Mucosa of stomach (tissue), 1 donor: ENCODE data around the gene KCNQ1.

Experiments used
- H3K27me3 ChIP-seq: one replicate; pipeline ENCODE4 v1.7.0; 2013; ENCODE audit warnings: mild to moderate bottlenecking, low read length; ENCODE audit not compliant: control insufficient read depth, insufficient read depth
- H3K36me3 ChIP-seq: one replicate; pipeline ENCODE4 v1.7.0; 2013; ENCODE audit warnings: low read length; ENCODE audit not compliant: control insufficient read depth, insufficient read depth
- H3K4me1 ChIP-seq: one replicate; pipeline ENCODE4 v1.7.0; 2013; ENCODE audit warnings: mild to moderate bottlenecking, low read length; ENCODE audit not compliant: control insufficient read depth, insufficient read depth
- H3K4me3 ChIP-seq: one replicate; pipeline ENCODE4 v1.7.0; 2013; ENCODE audit warnings: low read length
- H3K9ac ChIP-seq: one replicate; pipeline ENCODE4 v1.7.0; 2013; ENCODE audit warnings: mild to moderate bottlenecking, low read length, moderate library complexity
- H3K9me3 ChIP-seq: one replicate; pipeline ENCODE4 v1.7.0; 2013; ENCODE audit warnings: mild to moderate bottlenecking, low read length, moderate library complexity; ENCODE audit not compliant: control insufficient read depth
- donor health status: Pancreatic carcinoma.

Gene KCNQ1

GRCh38 chr11:2422461-2423156 lies 22.2 kb upstream of the KCNQ1 start:
- no peaks in the 10 kb centered on the region for H3K9me3 ChIP-seq
- H3K4me3 ChIP-seq: no peak overlapping the region
- H3K27me3 ChIP-seq: peaks cover 7% of the 10 kb centered on the region
- H3K36me3 ChIP-seq: no peaks in the 10 kb centered on the region
- H3K4me1 ChIP-seq: peaks cover 19% of the 10 kb centered on the region
- H3K9ac ChIP-seq: no peak overlapping the region

- H3K4me3 ChIP-seq: no peak overlapping the region
- H3K9ac ChIP-seq: no peak overlapping the region
- H3K36me3 ChIP-seq: no peaks in the 10 kb centered on the region
- peaks cover 20% of the 10 kb centered on the region for H3K4me1 ChIP-seq
- H3K9me3 ChIP-seq: no peaks in the 10 kb centered on the region
- peaks cover 7% of the 10 kb centered on the region for H3K27me3 ChIP-seq
These were observed 21.4 kb upstream of the KCNQ1 start for GRCh38 chr11:2423157-2424025.

DNA sequence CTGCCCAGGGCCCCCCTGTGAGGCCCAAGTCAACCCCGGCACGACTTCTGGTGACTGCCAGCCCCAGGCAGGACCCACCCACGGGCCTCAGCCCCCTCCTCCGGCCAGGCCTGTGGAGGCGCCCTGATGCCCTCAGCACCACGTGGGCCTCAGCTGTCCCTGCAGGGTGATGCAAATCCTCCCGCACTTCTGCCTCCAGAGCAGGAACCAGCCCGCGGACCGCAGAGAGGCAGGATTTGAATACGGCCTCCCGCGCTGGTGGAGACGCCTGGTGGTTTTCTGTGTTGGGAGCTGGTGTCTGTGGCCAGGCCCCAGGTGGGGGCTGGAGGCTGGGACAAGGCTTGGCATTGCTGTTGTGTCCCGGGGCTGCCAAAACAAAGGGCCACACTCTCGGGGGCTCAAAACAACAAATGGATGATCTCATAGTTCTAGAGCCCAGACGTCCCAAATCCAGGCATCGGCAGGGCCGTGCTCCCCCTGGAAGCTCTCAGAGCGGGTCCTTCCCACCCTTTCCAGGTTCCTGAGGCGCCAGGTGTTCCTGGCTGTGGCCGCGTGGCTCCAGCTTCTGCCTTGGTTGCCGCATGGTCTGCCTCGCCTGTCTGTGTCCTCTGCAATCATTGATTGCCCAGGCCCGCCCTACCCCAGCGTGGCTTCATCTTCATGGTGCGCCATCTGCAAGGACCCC lies 19.9 kb upstream of the KCNQ1 start:
- H3K9me3 ChIP-seq: no peaks in the 10 kb centered on the region
- H3K4me1 ChIP-seq: peaks cover 20% of the 10 kb centered on the region
- H3K4me3 ChIP-seq: no peak overlapping the region
- no peaks in the 10 kb centered on the region for H3K36me3 ChIP-seq
- H3K9ac ChIP-seq: no peak overlapping the region
- peaks cover 7% of the 10 kb centered on the region for H3K27me3 ChIP-seq

GRCh38 chr11:2425506-2425905 lies 19.3 kb upstream of the KCNQ1 start:
- peaks cover 19% of the 10 kb centered on the region for H3K4me1 ChIP-seq
- no peak overlapping the region for H3K4me3 ChIP-seq
- no peaks in the 10 kb centered on the region for H3K9me3 ChIP-seq
- no peak overlapping the region for H3K9ac ChIP-seq
- H3K36me3 ChIP-seq: no peaks in the 10 kb centered on the region
- H3K27me3 ChIP-seq: peaks cover 7% of the 10 kb centered on the region

DNA sequence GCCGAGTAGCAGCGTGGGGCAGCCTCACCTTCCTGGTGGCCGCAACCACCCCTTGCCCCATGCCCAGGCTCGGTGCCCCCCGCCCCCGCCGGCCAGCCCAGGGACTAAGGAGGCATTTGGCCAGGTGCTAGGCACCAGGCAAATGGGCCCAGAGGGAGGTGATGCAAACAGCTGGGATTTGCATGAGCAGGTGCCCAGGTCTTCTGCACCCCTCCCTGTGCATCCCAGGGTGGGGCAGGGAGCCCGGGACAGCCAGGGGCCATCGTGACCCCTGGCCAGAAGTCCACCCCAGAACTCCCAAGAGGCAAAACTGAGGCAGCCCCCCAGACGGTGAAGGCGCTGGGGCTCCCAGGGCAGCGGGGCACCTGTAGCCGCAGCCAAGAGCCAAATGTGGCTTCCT lies 18.6 kb upstream of the KCNQ1 start:
- H3K4me3 ChIP-seq: no peak overlapping the region
- H3K36me3 ChIP-seq: no peaks in the 10 kb centered on the region
- H3K9ac ChIP-seq: no peak overlapping the region
- peaks cover 2% of the 10 kb centered on the region for H3K27me3 ChIP-seq
- no peaks in the 10 kb centered on the region for H3K9me3 ChIP-seq
- H3K4me1 ChIP-seq: peaks cover 13% of the 10 kb centered on the region

- H3K4me1 ChIP-seq: peaks cover 13% of the 10 kb centered on the region
- no peak overlapping the region for H3K9ac ChIP-seq
- no peaks in the 10 kb centered on the region for H3K36me3 ChIP-seq
- no peak overlapping the region for H3K4me3 ChIP-seq
- H3K9me3 ChIP-seq: no peaks in the 10 kb centered on the region
- H3K27me3 ChIP-seq: no peaks in the 10 kb centered on the region
These were observed 17.8 kb upstream of the KCNQ1 start for GRCh38 chr11:2426826-2427521.

DNA sequence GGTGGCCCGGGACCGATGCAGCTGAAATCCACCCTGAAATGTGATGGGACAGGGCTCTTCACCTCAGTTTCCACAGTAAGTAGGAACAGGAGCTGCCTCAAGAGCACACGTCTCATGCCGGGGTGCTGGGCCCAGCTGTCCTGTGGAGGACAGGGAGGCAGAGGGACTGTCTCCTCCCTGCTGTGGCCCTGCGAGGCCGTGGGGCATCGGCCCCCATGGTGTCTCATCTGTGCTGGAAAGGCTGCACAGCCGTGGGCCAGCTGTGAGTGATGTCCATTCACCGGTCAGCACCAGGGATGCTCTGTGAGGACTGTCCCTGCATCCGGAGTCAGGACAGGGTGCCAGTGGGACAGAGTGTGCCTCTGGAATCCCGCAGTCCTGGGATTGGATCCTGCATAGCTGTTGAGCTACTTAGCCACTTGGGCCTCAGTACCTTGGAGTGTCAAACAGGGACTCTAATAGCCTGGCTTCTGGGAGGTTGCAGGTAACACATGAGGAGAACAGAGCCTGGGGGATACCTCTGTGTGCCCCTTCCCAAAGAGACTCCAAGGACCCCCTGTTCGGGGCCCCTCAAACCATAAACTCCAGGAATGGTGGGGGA lies 17.0 kb upstream of the KCNQ1 start:
- H3K27me3 ChIP-seq: no peaks in the 10 kb centered on the region
- no peak overlapping the region for H3K4me3 ChIP-seq
- peaks cover 13% of the 10 kb centered on the region for H3K4me1 ChIP-seq
- H3K36me3 ChIP-seq: no peaks in the 10 kb centered on the region
- no peak overlapping the region for H3K9ac ChIP-seq
- no peaks in the 10 kb centered on the region for H3K9me3 ChIP-seq

- Histone ChIP-seq H3K4me3 (no peak overlapping the region), H3K27me3 (no peaks in the 10 kb centered on the region), H3K9ac (no peak overlapping the region), H3K4me1 (peaks cover 13% of the 10 kb centered on the region), H3K36me3 (no peaks in the 10 kb centered on the region), H3K9me3 (no peaks in the 10 kb centered on the region)
These were observed 16.4 kb upstream of the KCNQ1 start for GRCh38 chr11:2428322-2428795.

DNA sequence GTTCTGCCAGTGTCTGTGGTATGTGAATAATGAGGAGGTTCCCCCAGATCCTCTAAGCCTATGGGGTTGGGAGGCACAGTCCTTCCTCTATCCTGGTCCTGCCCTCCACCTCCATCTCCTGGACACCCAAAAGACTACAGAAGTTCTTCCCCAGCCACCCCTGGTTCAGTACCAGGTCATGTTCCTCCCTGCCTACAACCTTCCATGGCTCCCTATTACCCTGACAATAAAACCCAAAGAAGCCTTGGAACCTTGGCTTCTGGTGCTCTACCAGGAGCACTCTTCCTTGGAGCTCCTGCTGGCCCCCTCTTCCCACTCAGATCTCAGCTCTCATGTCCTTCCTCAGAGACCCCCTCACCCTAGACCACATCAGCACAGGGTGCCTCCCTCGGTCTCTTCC lies 13.4 kb upstream of the KCNQ1 start:
- no peak overlapping the region for H3K4me3 ChIP-seq
- H3K27me3 ChIP-seq: no peaks in the 10 kb centered on the region
- no peak overlapping the region for H3K9ac ChIP-seq
- no peaks in the 10 kb centered on the region for H3K9me3 ChIP-seq
- H3K36me3 ChIP-seq: no peaks in the 10 kb centered on the region
- peaks cover 13% of the 10 kb centered on the region for H3K4me1 ChIP-seq

DNA sequence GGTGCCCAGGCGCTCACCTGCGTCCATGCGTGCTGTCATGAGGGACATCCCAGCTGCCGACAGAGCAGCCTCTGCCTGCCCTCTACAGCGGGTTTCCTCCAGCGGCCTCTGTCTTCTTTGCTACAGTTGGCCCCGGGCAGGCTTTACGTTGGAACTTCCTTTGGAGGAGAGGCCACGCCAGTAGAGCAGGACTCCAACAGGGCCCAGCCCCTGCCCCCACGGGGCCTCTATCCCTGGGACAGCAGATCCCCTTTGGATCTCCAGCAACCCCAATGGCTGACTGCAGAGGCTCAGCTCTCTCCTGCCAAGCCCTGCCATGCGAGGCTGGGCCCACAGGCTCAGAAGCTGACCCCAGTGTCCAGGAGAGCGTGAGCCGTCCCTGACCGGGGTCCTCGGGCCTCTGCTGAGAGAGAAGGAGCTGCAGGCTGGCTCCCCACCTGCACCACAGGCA lies 12.6 kb upstream of the KCNQ1 start:
- no peak overlapping the region for H3K4me3 ChIP-seq
- H3K27me3 ChIP-seq: peaks cover 3% of the 10 kb centered on the region
- peaks cover 6% of the 10 kb centered on the region for H3K4me1 ChIP-seq
- no peaks in the 10 kb centered on the region for H3K9me3 ChIP-seq
- H3K9ac ChIP-seq: no peak overlapping the region
- no peaks in the 10 kb centered on the region for H3K36me3 ChIP-seq

GRCh38 chr11:2432628-2433071 lies 12.2 kb upstream of the KCNQ1 start:
- H3K4me3 ChIP-seq: no peak overlapping the region
- H3K9ac ChIP-seq: no peak overlapping the region
- H3K9me3 ChIP-seq: no peaks in the 10 kb centered on the region
- peaks cover 1% of the 10 kb centered on the region for H3K4me1 ChIP-seq
- H3K27me3 ChIP-seq: peaks cover 8% of the 10 kb centered on the region
- H3K36me3 ChIP-seq: no peaks in the 10 kb centered on the region
